NCI-H460 (cell line): ENCODE data around the gene MED13. TPM values are rescaled to one million over a fixed set of nuclear protein-coding genes. Genes with fewer than 3 reads are reported as not detected.

Experiments used
- DNase-seq: peaks from one replicate; pipeline ENCODE4 v3.0.0-alpha.2; 2016; ENCODE audit warnings: low read depth; ENCODE audit errors: extremely low read depth
- polyA plus RNA-seq: library from polyadenylated mRNA; depleted of rRNA; stranded (reverse); fragments of >200 nt; gene quantifications from 2 replicates; pipeline ENCODE4 v1.2.3, GENCODE V29; 2014; cell fraction: nucleus; rRNA removed
- total RNA-seq: library from RNA; depleted of rRNA; stranded (reverse); fragments of >200 nt; shearing (Covaris generic); gene quantifications from 2 replicates; pipeline ENCODE4 v1.2.3, GENCODE V29; 2014; rRNA removed

Gene MED13
- total RNA-seq: 50.7 and 63.1 TPM in 2 replicates
- 9.5 and 14.1 TPM in 2 replicates for polyA plus RNA-seq

GRCh38 chr17:62064791-62065563, at the start of gene MED13:
MED13 (minus strand) TSS chr17:62065278; CDS start chr17:62065205, 73 bp downstream.
- DNase-seq: peak; percentile 30

- DNase-seq: no peak
Measured at GRCh38 chr17:62112229-62112628, 47.2 kb upstream of the MED13 start.

GRCh38 chr17:62111562-62112171, 46.6 kb upstream of the MED13 start:
- no peak for DNase-seq

- no peak for DNase-seq
Measured at GRCh38 chr17:62110923-62111484, 45.9 kb upstream of the MED13 start.

- no peak for DNase-seq
Measured at GRCh38 chr17:62109924-62110323, 44.8 kb upstream of the MED13 start.

GRCh38 chr17:62109378-62109902, 44.4 kb upstream of the MED13 start:
- peak; percentile 78 for DNase-seq

- no peak for DNase-seq
Measured at GRCh38 chr17:62105861-62106260, 40.8 kb upstream of the MED13 start.

GRCh38 chr17:62105357-62105756, 40.3 kb upstream of the MED13 start:
- no peak for DNase-seq

- no peak for DNase-seq
Measured at GRCh38 chr17:62101515-62101914, 36.4 kb upstream of the MED13 start.

- no peak for DNase-seq
Measured at GRCh38 chr17:62101090-62101489, 36.0 kb upstream of the MED13 start.

GRCh38 chr17:62100055-62100454, 35.0 kb upstream of the MED13 start:
- DNase-seq: no peak

GRCh38 chr17:62099532-62099931, 34.5 kb upstream of the MED13 start:
- DNase-seq: no peak

GRCh38 chr17:62098623-62099231, 33.6 kb upstream of the MED13 start:
- DNase-seq: no peak

- no peak for DNase-seq
Measured at GRCh38 chr17:62096401-62096670, 31.3 kb upstream of the MED13 start.

GRCh38 chr17:62094175-62094574, 29.1 kb upstream of the MED13 start:
- no peak for DNase-seq

GRCh38 chr17:62093188-62094155, 28.4 kb upstream of the MED13 start:
- DNase-seq: peak; percentile 38

GRCh38 chr17:62092784-62093183, 27.7 kb upstream of the MED13 start:
- DNase-seq: no peak

GRCh38 chr17:62091804-62092203, 26.7 kb upstream of the MED13 start:
- DNase-seq: no peak

- no peak for DNase-seq
Measured at GRCh38 chr17:62090868-62091267, 25.8 kb upstream of the MED13 start.
